Esophagus squamous epithelium (tissue), 4 donors: ENCODE results near the gene OTOG.

Source experiments
- POLR2A ChIP-seq, 4 donors: fragments of 450-650 bp; IDR thresholded peaks; one replicate each; pipeline ENCODE4 v1.6.1; 2017; ENCODE audit warnings: antibody characterized with exemption in 4 of 4, mild to moderate bottlenecking in 4 of 4, moderate library complexity in 3 of 4
- TF ChIP-seq, protein P1 (sequence below), 6 experiments: fragments of 450-650 bp in 4 of 6; fragments of 200-600 bp in 2 of 6; sonication (generic) in 2 of 6; IDR thresholded peaks; one replicate each; pipeline ENCODE4 v1.5.1; 2016 to 2019; ENCODE audit warnings: antibody characterized with exemption in 6 of 6, mild to moderate bottlenecking in 4 of 6, moderate library complexity in 4 of 6

DNA sequence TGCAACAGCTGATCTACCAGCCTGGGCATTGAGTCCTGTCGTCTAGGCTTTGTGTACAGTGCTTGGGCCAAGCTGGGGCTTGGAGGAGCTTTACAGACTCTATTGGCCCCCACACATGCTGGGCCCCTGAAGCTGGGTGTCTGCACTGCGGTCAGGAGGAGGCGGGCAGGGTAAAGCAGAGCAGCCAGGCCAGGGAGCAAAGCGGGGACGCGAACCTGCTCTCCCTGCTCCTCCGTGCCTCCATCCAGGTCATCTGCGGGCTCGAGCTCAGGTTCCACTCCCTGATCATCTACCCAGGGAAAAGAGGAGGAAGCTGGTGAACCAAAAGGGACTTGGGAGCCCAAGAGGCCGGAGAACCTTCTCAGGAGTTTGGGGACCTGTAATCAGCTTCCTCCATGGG is 29.9 kb upstream of the OTOG start:
- TF ChIP-seq, protein P1, sequence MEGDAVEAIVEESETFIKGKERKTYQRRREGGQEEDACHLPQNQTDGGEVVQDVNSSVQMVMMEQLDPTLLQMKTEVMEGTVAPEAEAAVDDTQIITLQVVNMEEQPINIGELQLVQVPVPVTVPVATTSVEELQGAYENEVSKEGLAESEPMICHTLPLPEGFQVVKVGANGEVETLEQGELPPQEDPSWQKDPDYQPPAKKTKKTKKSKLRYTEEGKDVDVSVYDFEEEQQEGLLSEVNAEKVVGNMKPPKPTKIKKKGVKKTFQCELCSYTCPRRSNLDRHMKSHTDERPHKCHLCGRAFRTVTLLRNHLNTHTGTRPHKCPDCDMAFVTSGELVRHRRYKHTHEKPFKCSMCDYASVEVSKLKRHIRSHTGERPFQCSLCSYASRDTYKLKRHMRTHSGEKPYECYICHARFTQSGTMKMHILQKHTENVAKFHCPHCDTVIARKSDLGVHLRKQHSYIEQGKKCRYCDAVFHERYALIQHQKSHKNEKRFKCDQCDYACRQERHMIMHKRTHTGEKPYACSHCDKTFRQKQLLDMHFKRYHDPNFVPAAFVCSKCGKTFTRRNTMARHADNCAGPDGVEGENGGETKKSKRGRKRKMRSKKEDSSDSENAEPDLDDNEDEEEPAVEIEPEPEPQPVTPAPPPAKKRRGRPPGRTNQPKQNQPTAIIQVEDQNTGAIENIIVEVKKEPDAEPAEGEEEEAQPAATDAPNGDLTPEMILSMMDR (IDR thresholded peaks at IDR 0.05) = no peak
- no peak for TF ChIP-seq POLR2A (IDR thresholded peaks at IDR 0.05)
